GM18868 (cell line): ENCODE measurements around the gene RRAS2.
A peak's percentile ranks its signal among the peaks of the same experiment; 100 is the strongest.

ENCODE experiments used
- ATAC-seq: cut with Tn5 transposase; IDR thresholded peaks from one replicate; pipeline ENCODE4 v1.9.1; 2021; ENCODE audit warnings: mild to moderate bottlenecking, moderate library complexity; ENCODE audit not compliant: unreplicated experiment

Gene RRAS2

GRCh38 chr11:14340721-14341120 is 18.3 kb downstream of the RRAS2 start:
- ATAC-seq, result no peak

- ATAC-seq, result no peak
Observed at GRCh38 chr11:14339356-14339755, 19.6 kb downstream of the RRAS2 start.

DNA sequence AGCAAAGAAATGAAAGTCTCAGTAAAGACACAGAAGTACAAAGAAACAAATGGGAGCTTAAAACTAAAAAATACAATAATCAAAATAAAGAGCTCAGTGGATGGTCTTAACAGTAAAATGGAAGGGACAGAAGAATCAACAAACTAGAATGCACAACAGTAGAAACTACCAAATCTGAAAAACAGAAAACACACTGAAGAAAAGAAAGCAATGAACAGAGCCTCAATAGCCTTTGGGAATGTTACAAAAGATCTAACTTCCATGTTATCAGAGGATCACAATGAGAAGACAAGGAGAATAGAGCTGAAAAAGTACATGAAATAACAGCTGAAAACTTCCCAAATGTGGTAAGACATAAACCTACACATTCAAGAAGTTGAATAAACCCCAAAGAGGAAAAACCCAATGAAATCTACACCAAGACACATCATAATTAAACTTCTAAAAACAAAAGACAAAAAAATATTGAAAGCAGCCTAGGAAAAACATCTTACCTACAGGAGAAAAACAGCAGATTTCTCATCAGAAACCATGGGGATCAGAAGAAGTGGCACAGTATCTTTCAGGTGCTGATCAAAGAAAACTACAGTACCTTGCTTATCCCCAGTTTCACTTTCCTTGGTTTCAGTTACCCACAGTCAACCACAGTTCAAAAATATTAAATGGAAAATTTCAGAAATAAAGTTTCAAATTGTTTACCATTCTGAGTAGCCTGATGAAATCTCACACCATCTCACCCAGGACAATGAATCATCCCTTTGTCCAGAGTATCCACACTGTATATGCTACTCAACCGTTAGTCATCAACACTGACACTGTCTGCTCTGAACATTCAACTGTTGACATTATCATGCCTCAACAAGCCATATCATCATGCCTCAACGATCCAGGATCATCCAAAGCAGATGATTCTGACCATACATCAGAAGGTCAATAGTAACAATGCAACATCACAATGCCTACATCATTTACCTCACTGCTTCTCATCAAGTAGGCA is 22.2 kb downstream of the RRAS2 start:
- peak; percentile 37 for ATAC-seq

GRCh38 chr11:14335712-14336111 is 23.3 kb downstream of the RRAS2 start:
- no peak for ATAC-seq

DNA sequence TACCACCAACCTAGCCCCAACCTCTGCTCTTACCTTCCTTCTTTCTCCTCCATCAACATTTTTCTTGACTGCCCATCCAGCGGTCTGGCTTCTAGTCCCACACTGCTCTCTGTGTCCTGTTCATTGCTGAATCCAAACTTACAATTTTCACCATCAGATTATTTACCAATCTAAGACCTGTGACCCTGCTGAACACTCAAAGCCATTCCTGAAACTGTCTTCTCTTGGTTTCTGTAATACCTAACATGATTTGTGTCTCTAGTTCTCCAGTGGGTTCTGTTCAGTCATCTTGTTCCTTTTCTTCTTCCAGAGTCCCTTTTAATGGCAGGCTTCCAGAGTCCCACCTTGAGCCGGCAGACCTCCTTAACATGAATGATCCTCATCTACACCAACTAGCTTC is 24.1 kb downstream of the RRAS2 start:
- no peak for ATAC-seq

GRCh38 chr11:14334192-14334591 is 24.8 kb downstream of the RRAS2 start:
- no peak for ATAC-seq

GRCh38 chr11:14331476-14332136 is 27.4 kb downstream of the RRAS2 start:
- ATAC-seq, result peak; percentile 51

DNA sequence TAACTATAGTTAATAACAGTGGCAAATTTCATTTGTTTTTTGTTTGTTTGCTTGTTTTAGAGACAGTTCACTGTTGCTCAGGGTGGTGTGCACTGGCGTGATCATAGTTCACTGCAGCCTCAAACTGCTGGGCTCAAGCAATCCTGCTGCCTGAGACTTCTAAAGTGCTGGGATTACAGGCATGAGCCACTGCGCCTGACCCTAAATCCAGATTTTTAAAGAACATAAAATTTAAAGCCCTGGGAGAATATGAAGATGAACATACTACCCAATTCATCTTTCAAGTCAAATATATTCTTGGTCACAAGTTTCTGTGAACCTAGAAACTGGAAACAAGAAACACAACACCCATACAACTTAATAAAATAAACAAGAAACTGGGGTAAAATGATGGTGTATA is 28.1 kb downstream of the RRAS2 start:
- ATAC-seq, result no peak

DNA sequence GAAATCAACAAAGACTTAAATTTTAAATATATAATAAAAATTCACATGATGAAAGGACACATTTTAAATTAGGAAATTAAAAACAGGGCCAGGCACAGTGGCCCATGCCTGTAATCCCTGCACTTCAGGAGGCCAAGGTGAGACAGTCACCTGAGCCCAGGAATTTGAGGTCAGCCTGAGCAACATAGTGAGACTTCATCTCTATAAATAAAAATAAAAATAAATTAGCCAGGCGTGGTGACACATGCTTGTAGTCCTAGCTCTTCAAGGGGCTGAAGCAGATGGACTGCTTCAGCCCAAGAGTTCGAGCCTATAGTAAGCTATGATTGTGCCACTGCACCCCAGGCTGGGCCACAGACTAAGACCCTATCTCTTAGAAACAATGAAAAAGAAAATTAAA is 29.3 kb downstream of the RRAS2 start:
- peak; percentile 23 for ATAC-seq

DNA sequence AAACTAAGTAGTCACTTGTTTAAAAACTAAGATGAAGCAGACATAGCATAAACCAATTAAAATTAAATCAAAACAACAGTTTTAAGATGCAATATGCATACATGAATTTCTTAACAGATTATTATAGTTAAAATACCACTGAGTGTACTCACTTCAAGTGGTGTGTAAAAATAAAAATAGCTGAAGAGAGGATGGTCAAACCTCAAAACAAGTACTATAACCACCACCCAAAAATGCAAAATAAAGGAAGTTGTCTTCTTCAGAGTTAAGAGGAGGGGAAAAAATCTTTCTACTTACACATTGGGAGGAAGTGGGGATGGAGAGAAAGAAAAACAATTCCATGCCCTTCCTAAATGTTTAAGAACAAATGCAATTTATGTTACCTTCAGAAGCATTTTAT is 31.9 kb downstream of the RRAS2 start:
- no peak for ATAC-seq

DNA sequence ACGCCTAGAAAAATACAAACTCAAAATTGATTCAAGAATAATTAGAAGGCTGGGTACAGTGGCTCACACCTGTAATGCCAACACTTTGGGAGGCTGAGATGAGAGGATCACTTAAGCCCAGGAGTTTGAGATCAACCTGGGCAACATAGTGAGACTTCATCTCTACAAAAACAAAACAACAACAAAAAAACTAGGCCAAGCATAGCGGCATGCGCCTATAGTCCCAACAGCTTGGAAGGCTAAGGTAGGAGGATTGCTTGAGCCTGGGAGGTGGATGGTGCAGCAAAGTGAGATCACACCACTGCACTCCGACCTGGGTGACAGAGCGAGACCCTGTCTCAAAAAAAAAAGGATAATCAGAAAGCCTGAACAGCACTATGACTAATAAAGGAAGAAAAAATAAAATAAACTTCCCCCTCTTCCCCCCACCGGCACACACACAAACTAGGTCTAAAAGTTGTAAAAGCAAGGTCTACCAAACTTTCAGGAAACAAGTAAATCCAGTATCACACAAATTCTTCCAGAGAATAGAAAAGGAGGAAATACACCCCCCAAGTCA is 35.8 kb downstream of the RRAS2 start:
- ATAC-seq, result peak; percentile 35

DNA sequence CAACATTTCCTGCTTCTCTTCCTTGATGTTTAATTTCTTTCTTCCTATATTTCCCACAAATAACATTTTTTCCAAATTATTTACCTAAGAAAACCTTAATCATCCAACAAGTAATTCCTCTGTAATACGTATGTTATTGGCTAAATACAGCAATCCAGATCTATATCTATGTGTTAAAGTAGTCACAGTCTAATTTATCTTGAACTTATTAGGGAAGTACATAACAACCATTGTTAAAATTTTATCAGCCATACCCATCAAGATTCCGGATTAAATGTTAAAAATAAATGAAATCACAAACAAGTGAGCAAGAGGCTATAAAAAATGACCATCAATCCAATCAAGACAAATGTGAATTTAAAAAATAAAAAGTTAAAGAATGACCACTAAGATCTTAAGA is 36.5 kb downstream of the RRAS2 start:
- ATAC-seq, result no peak

DNA sequence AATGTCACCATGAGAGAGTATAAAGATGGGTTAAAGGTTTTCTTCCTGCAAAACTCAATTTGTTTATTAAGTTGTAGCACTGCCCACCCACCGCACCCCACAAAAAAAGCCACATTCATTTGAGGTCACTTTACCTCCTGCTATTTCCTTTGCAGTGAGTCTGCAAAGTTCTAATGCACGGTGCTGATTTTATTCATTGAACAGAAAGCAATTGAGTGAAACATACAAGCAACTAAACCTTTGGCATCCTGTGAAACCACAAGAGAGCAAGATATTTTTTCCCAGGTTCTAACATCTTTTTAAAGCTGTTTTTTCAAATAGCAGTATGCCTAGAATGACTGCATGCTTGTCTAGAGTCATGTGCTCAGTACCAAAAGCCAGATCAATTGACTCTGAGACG is 39.0 kb downstream of the RRAS2 start:
- peak; percentile 53 for ATAC-seq

GRCh38 chr11:14318581-14318981 is 40.4 kb downstream of the RRAS2 start:
- ATAC-seq, result no peak

DNA sequence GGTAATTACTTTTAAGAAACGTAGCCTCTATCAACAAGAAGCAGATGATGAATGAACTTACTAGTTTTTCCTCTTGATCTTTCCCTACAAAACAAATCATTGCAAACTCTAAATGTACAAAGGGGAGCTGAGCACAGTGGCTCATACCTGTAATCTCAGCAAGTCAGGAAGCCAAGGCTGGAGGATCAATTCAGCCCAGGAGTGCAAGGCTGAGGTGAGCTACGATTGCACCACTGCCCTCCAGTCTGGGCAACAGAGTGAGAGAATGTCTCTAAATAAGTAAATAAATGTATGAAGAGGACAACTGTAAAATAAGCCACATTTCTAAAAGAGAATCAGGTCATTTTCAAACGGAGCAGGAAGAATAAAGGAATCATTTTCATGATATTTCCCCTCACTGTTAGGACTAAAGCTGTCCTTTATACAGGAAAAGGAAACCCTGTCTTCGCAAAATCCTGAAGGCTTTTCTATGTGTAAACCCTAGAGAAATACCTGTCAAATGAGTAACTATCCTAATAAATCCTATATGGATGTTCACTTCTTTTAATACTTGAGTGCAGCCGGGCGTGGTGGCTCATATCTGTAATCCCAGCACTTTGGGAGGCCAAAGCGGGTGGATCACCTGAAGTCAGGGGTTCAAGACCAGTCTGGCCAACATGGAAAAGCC is 41.2 kb downstream of the RRAS2 start:
- no peak for ATAC-seq

DNA sequence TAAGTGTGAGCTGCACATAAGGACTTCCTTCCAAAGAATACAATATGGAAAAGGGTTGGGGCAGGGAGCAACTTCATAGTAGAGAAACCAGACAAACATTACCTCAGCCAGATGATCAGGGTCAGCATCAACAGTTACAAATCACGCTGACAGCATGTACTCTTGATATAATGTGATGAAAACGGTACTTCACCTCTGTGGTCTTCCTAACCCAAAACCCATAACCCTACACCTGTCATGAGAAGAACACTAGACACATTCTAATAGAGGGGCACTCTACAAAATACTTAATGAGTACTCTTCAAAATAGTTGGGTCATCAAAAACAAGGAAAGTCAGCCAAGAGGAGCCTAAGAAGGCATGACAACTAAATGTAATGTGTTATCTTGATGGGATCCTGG is 43.9 kb downstream of the RRAS2 start:
- ATAC-seq, result peak; percentile 40

GRCh38 chr11:14314127-14314526 is 44.9 kb downstream of the RRAS2 start:
- peak; percentile 31 for ATAC-seq

DNA sequence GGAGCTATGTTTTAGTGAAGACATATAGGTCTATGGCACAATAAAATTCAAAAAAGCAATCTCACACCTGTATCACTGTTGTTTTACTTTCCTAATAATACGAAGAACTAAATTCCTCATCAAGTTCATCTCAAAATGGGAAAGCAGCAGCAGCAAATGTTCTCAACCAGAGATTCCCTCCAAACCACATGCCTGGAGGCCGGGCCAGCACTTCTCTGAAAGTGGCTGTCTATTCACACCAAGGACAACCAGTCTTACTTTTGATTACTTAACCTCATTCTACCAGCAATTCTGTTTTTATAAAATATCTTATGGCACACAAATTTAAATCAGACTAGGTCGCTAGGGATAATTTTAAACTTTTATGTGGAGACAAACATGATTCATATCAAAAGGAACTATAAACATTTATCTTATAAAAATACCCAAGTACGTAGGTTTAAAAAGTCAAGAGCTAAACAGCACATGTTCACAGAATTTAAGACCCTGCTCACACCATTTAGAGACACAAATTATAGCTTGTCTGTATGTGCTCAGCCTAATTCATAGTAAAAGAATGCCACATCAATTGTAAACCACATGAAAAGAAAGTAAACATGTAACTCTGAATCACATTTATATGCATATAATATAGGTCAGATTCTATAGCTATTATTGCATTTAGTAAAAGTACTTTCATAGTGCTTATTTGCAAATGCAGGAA is 46.1 kb downstream of the RRAS2 start:
- no peak for ATAC-seq

- ATAC-seq, result no peak
Observed at GRCh38 chr11:14310679-14311078, 48.3 kb downstream of the RRAS2 start.

DNA sequence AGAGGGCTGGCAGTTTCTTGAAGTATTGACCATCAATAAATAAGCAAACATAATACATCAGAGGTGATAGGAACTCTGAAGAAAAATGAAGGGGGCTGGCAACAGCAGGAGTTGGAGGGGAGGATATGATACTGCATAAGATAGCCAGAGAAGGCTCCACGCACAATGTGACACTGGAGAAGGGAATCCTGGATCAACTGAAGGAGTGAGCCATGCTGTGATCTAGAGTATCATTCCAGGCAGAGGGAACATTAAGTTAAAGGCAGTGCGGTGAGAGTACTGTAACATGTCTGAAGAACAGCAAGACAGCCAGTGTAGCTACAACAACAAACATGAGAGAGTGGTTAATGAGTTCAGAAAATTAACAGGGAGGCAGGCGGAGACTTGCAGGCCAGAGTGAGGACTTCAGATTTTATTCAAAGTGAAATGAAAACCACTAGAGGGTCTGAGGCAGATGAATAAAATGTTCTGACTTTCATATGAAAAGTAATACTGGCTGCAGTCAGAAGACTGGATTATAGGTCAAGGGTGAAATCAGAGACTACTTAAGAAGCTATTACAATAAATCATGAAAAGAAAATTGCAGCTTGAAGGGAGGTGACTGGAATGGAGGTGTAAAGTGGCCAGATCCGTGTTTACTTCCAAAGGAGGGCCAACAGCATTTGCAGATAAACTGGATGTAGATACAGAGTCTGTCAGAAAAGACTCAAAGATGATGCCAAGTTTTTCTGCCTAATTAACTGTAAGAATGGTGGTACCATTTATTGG is 49.4 kb downstream of the RRAS2 start:
- ATAC-seq, result no peak
